Measurements from ENCODE around the gene NUCB1.

- TF ChIP-seq CTCF (IDR thresholded peaks at IDR 0.05), result no peak
- TF ChIP-seq POLR2A (IDR thresholded peaks at IDR 0.05), result no peak
These were observed 45.7 kb downstream of the NUCB1 start for GRCh38 chr19:48945817-48946216.

Measured in Peyer's patch (tissue), 4 donors.